Fibroblast of lung (primary cell): ENCODE measurements around the gene HNRNPU. TPM values are rescaled to one million over a fixed set of nuclear protein-coding genes. Genes with fewer than 3 reads are reported as not detected.
A peak's percentile ranks its signal among the peaks of the same experiment; 100 is the strongest.

Source experiments
- DNase-seq, 2 donors: peaks; one replicate each; pipeline versions ENCODE4 v3.0.0 to v3.0.0-alpha.2; 2010; ENCODE audit warnings: low read depth in 2 of 2
- H2AFZ ChIP-seq: 2 replicates; pipeline ENCODE4 v1.5.1; 2012; ENCODE audit warnings: low read length, control low read depth, inconsistent platforms
- H3K27ac ChIP-seq: 2 replicates; pipeline ENCODE4 v1.5.1; 2011; ENCODE audit warnings: low read length, control low read depth; ENCODE audit not compliant: insufficient read depth
- H3K27me3 ChIP-seq: 2 replicates; pipeline ENCODE4 v1.5.1; 2011; ENCODE audit warnings: mild to moderate bottlenecking, low read length; ENCODE audit not compliant: control insufficient read depth, insufficient read depth
- H3K36me3 ChIP-seq: 2 replicates; pipeline ENCODE4 v1.5.1; 2011; ENCODE audit warnings: low read length; ENCODE audit not compliant: control insufficient read depth, insufficient read depth
- H3K4me1 ChIP-seq: 2 replicates; pipeline ENCODE4 v1.5.1; 2011; ENCODE audit warnings: low read length; ENCODE audit not compliant: control insufficient read depth, insufficient read depth; ENCODE audit errors: extremely low read depth
- H3K4me2 ChIP-seq: 2 replicates; pipeline ENCODE4 v1.5.1; 2011; ENCODE audit warnings: low read length, control low read depth; ENCODE audit not compliant: insufficient read depth; ENCODE audit errors: extremely low read depth
- H3K4me3 ChIP-seq, 4 experiments: fragments of 200-600 bp in 1 of 4; sonication (generic) in 1 of 4; replicated peaks in 1 of 4; 2 replicates each; pipeline ENCODE4 v1.5.1; 2011 to 2016; ENCODE audit warnings: low read length in 4 of 4, low read depth in 3 of 4, mild to moderate bottlenecking in 3 of 4, control low read depth in 2 of 4, inconsistent platforms in 1 of 4, mixed read lengths in 1 of 4; ENCODE audit not compliant: insufficient read depth in 1 of 4; ENCODE audit errors: control extremely low read depth in 1 of 4
- H3K79me2 ChIP-seq: 2 replicates; pipeline ENCODE4 v1.5.1; 2012; ENCODE audit warnings: mild to moderate bottlenecking, low read length, inconsistent platforms; ENCODE audit not compliant: control insufficient read depth, insufficient read depth
- H3K9ac ChIP-seq: 2 replicates; pipeline ENCODE4 v1.5.1; 2011; ENCODE audit warnings: mild to moderate bottlenecking, low read length, control low read depth; ENCODE audit not compliant: insufficient read depth
- H3K9me3 ChIP-seq: 2 replicates; pipeline ENCODE4 v1.5.1; 2012; ENCODE audit warnings: low read depth, low read length; ENCODE audit not compliant: control insufficient read depth, insufficient read depth
- H4K20me1 ChIP-seq: 2 replicates; pipeline ENCODE4 v1.5.1; 2011; ENCODE audit warnings: low read length; ENCODE audit not compliant: control insufficient read depth, insufficient read depth; ENCODE audit errors: extremely low read depth
- EZH2 ChIP-seq: IDR thresholded peaks from 2 replicates; pipeline ENCODE4 v1.5.1; 2012; ENCODE audit warnings: low read length, control low read depth, mild to moderate bottlenecking; ENCODE audit errors: missing control alignments
- polyA plus RNA-seq, 2 donors: library from polyadenylated mRNA; depleted of rRNA in 1 of 2; stranded (reverse) in 1 of 2; unstranded in 1 of 2; fragments of >200 nt; gene quantifications; 2 replicates each; pipeline ENCODE4 v1.2.1, GENCODE V29; 2011 to 2012; ENCODE audit warnings: missing spikeins in 1 of 2
- total RNA-seq: library from RNA; depleted of rRNA; stranded (reverse); fragments of >200 nt; gene quantifications from 2 replicates; pipeline ENCODE4 v1.2.1, GENCODE V29; 2014
- TF ChIP-seq, protein P1 (sequence below), 2 donors: IDR thresholded peaks in 1 of 2; conservative IDR thresholded peaks in 1 of 2; 1 replicate in 1 of 2; 2 replicates in 1 of 2; pipeline ENCODE4 v1.5.1; 2011 to 2012; ENCODE audit warnings: low read length in 2 of 2, control low read depth in 1 of 2, inconsistent platforms in 1 of 2, low read depth in 1 of 2, mild to moderate bottlenecking in 1 of 2

HNRNPU gene
- total and polyA plus RNA-seq, 2 donors (not counting 1 experiment from before 2014, with no cell fraction given): 231 to 383 TPM

- DNase-seq: peak; percentile 87 to 91
- H2AFZ ChIP-seq: peak within 1 kb of the TSS; percentile 75
- H3K4me3 ChIP-seq: peak within 1 kb of the TSS; percentile 59 to 98 (median 76)
- peak within 1 kb of the TSS; percentile 93 for H3K9ac ChIP-seq
- peak within 1 kb of the TSS; percentile 96 for H3K27ac ChIP-seq
- no peaks in the 10 kb centered on the region for H4K20me1 ChIP-seq
- H3K27me3 ChIP-seq: no peaks in the 10 kb centered on the region
- peaks cover 46% of the 10 kb centered on the region for H3K79me2 ChIP-seq
- peaks cover 2% of the 10 kb centered on the region for H3K4me1 ChIP-seq
- no peaks in the 10 kb centered on the region for H3K9me3 ChIP-seq
- no peak for TF ChIP-seq EZH2
- TF ChIP-seq, protein P1, sequence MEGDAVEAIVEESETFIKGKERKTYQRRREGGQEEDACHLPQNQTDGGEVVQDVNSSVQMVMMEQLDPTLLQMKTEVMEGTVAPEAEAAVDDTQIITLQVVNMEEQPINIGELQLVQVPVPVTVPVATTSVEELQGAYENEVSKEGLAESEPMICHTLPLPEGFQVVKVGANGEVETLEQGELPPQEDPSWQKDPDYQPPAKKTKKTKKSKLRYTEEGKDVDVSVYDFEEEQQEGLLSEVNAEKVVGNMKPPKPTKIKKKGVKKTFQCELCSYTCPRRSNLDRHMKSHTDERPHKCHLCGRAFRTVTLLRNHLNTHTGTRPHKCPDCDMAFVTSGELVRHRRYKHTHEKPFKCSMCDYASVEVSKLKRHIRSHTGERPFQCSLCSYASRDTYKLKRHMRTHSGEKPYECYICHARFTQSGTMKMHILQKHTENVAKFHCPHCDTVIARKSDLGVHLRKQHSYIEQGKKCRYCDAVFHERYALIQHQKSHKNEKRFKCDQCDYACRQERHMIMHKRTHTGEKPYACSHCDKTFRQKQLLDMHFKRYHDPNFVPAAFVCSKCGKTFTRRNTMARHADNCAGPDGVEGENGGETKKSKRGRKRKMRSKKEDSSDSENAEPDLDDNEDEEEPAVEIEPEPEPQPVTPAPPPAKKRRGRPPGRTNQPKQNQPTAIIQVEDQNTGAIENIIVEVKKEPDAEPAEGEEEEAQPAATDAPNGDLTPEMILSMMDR (conservative IDR thresholded peaks at IDR 0.05 in 1 of 2, IDR thresholded peaks at IDR 0.05 in 1 of 2; ENCODE audit: low read depth in 1 of 2, low read length in 2 of 2): no peak
- peaks cover 6% of the 10 kb centered on the region for H3K36me3 ChIP-seq
- peak within 1 kb of the TSS; percentile 93 for H3K4me2 ChIP-seq
These were observed 28.8 kb downstream of the HNRNPU start, which contains the start of gene COX20 for GRCh38 chr1:244835276-244836134. Gene COX20 (plus strand): TSS chr1:244835658. CDS start chr1:244835715, 57 bp downstream.

DNA sequence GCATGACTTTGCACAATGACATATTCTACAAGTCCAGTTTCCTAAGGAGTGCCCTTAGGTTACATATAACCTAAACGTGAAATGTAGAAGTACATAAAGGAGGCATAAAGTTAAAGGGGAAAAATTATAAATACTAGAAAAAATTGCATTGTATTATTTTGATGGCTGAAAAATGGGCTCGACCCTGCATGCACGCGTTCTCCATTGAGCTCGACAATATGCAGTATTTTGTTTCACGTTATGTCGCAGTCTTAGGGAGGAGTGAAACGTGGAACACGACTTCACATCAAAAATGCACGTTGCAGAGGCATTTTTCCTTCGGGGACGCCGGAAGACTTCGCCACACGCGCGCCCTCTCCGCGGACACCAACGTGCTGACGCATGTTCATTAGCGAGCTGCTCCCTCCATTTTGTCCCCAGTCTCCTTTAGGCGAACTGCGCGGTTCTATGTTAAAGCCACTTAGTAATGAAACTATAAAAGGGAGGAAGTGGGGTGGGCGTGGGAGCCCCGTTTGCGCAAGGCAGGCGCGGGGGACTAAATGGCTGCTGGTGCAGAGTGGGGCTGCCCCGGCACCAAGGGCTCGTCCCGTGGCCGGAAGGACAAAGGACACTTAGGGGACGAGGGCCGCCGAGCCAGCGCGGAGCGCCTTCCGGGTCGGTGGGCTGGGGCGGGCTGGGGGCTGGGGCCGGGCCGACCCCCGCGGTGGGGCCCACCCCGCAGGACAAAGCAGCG, 29.6 kb downstream of the HNRNPU start:
- Histone ChIP-seq H3K4me2 (peak overlapping the region; percentile 93), H3K27ac (peak overlapping the region; percentile 96), H3K79me2 (peaks cover 39% of the 10 kb centered on the region), H3K9me3 (no peaks in the 10 kb centered on the region), H3K27me3 (no peaks in the 10 kb centered on the region), H3K4me3 (peak overlapping the region; percentile 59 to 86 (median 76)), H4K20me1 (no peaks in the 10 kb centered on the region), H2AFZ (peak overlapping the region; percentile 20), H3K36me3 (peaks cover 5% of the 10 kb centered on the region), H3K9ac (peak overlapping the region; percentile 93), H3K4me1 (peaks cover 2% of the 10 kb centered on the region)
- peak; percentile 90 to 96 for DNase-seq
- TF ChIP-seq, protein P1 (conservative IDR thresholded peaks at IDR 0.05 in 1 of 2, IDR thresholded peaks at IDR 0.05 in 1 of 2; ENCODE audit: low read depth in 1 of 2, low read length in 2 of 2): no peak
- TF ChIP-seq EZH2: no peak
